WTC11 (cell line): ENCODE measurements around the gene STK33. TPM values are rescaled to one million over a fixed set of nuclear protein-coding genes. Genes with fewer than 3 reads are reported as not detected.

Experiments
- ATAC-seq: fragments of 200-7000 bp; cut with Tn5 transposase; 2 replicates; pipeline ENCODE4 v1.10.0; 2021; ENCODE audit warnings: mild to moderate bottlenecking, moderate library complexity
- CTCF ChIA-PET: fragments of 300-600 bp; sonication (Branson Sonifier 250); formaldehyde crosslinking; loops from one replicate; lab custom pipeline; 2021; ENCODE audit warnings: antibody characterized with exemption; lab: Charles Lee
- POLR2A ChIA-PET: fragments of 350-600 bp; sonication (Branson Sonifier 250); formaldehyde crosslinking; loops from one replicate; lab custom pipeline; 2021; ENCODE audit warnings: antibody characterized with exemption; lab: Charles Lee
- DNase-seq: peaks from one replicate; pipeline ENCODE4 v3.0.0; 2021; ENCODE audit warnings: low spot score
- H3K27ac Mint-ChIP-seq: 2 replicates; pipeline ENCODE4 v1.8.0; 2021; ENCODE audit warnings: mixed read lengths
- H3K27me3 Mint-ChIP-seq: 2 replicates; pipeline ENCODE4 v1.8.0; 2021; ENCODE audit warnings: low read depth, mild to moderate bottlenecking, moderate library complexity, mixed read lengths
- H3K36me3 Mint-ChIP-seq: 2 replicates; pipeline ENCODE4 v1.8.0; 2021; ENCODE audit warnings: mixed read lengths
- H3K4me1 Mint-ChIP-seq: 2 replicates; pipeline ENCODE4 v1.8.0; 2022; ENCODE audit warnings: mixed read lengths
- H3K4me3 Mint-ChIP-seq: 2 replicates; pipeline ENCODE4 v1.8.0; 2021; ENCODE audit warnings: mild to moderate bottlenecking, moderate library complexity, mixed read lengths
- H3K9me3 Mint-ChIP-seq: 2 replicates; pipeline ENCODE4 v1.8.0; 2021; ENCODE audit warnings: mixed read lengths
- ATF1 ChIP-seq: sonication (generic); formaldehyde crosslinking; IDR thresholded peaks from 2 replicates; pipeline ENCODE4 v1.8.1; 2023; ENCODE audit warnings: mild to moderate bottlenecking, moderate library complexity, missing genetic modification reagents
- CBFB ChIP-seq: sonication (generic); formaldehyde crosslinking; IDR thresholded peaks from 2 replicates; pipeline ENCODE4 v1.8.1; 2022; ENCODE audit warnings: mild to moderate bottlenecking, low read depth, missing genetic modification reagents
- CREB1 ChIP-seq: sonication (generic); formaldehyde crosslinking; IDR thresholded peaks from 2 replicates; pipeline ENCODE4 v1.8.0; 2023; ENCODE audit warnings: mild to moderate bottlenecking, missing genetic modification reagents
- CREM ChIP-seq: sonication (generic); formaldehyde crosslinking; IDR thresholded peaks from 2 replicates; pipeline ENCODE4 v1.8.1; 2022; ENCODE audit warnings: mild to moderate bottlenecking, missing genetic modification reagents, moderate library complexity
- FOXJ3 ChIP-seq: sonication (generic); formaldehyde crosslinking; IDR thresholded peaks from 2 replicates; pipeline ENCODE4 v1.9.0; 2021; ENCODE audit warnings: missing genetic modification reagents, mild to moderate bottlenecking, borderline replicate concordance
- GRHL2 ChIP-seq: fragments of 250-450 bp; sonication (Bioruptor Pico); IDR thresholded peaks from 2 replicates; pipeline ENCODE4 v1.8.0; 2022; ENCODE audit warnings: mild to moderate bottlenecking, moderate library complexity; ENCODE audit not compliant: insufficient replicate concordance, severe bottlenecking
- MLX ChIP-seq: sonication (generic); formaldehyde crosslinking; IDR thresholded peaks from 2 replicates; pipeline ENCODE4 v1.8.1; 2023; ENCODE audit warnings: mild to moderate bottlenecking, missing genetic modification reagents, moderate library complexity
- NR3C1 ChIP-seq: sonication (generic); formaldehyde crosslinking; conservative IDR thresholded peaks from 2 replicates; pipeline ENCODE4 v1.8.1; 2023; ENCODE audit warnings: low read depth, mild to moderate bottlenecking, missing genetic modification reagents
- SMAD4 ChIP-seq: sonication (generic); formaldehyde crosslinking; IDR thresholded peaks from 2 replicates; pipeline ENCODE4 v1.8.0; 2022; ENCODE audit warnings: mild to moderate bottlenecking, missing genetic modification reagents
- STAT6 ChIP-seq: sonication (generic); formaldehyde crosslinking; conservative IDR thresholded peaks from 2 replicates; pipeline ENCODE4 v1.8.1; 2023; ENCODE audit warnings: mild to moderate bottlenecking, low read depth, missing genetic modification reagents, moderate library complexity
- USF2 ChIP-seq: sonication (generic); formaldehyde crosslinking; IDR thresholded peaks from 2 replicates; pipeline ENCODE4 v1.8.1; 2023; ENCODE audit warnings: mild to moderate bottlenecking, missing genetic modification reagents, moderate library complexity
- ZBTB21 ChIP-seq: sonication (generic); formaldehyde crosslinking; IDR thresholded peaks from 2 replicates; pipeline ENCODE4 v1.8.1; 2023; ENCODE audit warnings: mild to moderate bottlenecking, missing genetic modification reagents, borderline replicate concordance
- ZBTB43 ChIP-seq: sonication (generic); formaldehyde crosslinking; IDR thresholded peaks from 2 replicates; pipeline ENCODE4 v1.8.1; 2023; ENCODE audit warnings: mild to moderate bottlenecking, missing genetic modification reagents
- ZNF219 ChIP-seq: sonication (generic); formaldehyde crosslinking; IDR thresholded peaks from 2 replicates; pipeline ENCODE4 v1.8.0; 2023; ENCODE audit warnings: missing genetic modification reagents, mild to moderate bottlenecking, borderline replicate concordance
- ZNF423 ChIP-seq: fragments of 250-450 bp; sonication (Bioruptor Pico); IDR thresholded peaks from 2 replicates; pipeline ENCODE4 v2.1.2; 2022; ENCODE audit warnings: mild to moderate bottlenecking, moderate library complexity
- ZNF425 ChIP-seq: fragments of 250-450 bp; sonication (Bioruptor Pico); conservative IDR thresholded peaks from 2 replicates; pipeline ENCODE4 v1.9.0; 2021; ENCODE audit warnings: mild to moderate bottlenecking
- ZNF532 ChIP-seq: fragments of 250-450 bp; sonication (Bioruptor Pico); IDR thresholded peaks from 2 replicates; pipeline ENCODE4 v1.9.0; 2021; ENCODE audit warnings: mild to moderate bottlenecking, borderline replicate concordance
- total RNA-seq: library from RNA; stranded (reverse); gene quantifications from 3 replicates; pipeline ENCODE4 v1.2.3, GENCODE V29; 2021

The STK33 gene
- total RNA-seq, 1 experiment from 2014 or later, result 13.3 TPM

- CTCF ChIA-PET, result no interaction called here
- no peak for DNase-seq
- no peak overlapping the region for H3K27ac Mint-ChIP-seq
- POLR2A ChIA-PET, result no interaction called here
- no peaks in the 10 kb centered on the region for H3K27me3 Mint-ChIP-seq
- TF ChIP-seq GRHL2 (no peak), FOXJ3 (CRISPR knock-in tag) (no peak), ZBTB21 (CRISPR knock-in tag) (no peak), CREB1 (CRISPR knock-in tag) (no peak), ZNF532 (no peak), STAT6 (no peak), SMAD4 (CRISPR knock-in tag) (no peak), USF2 (CRISPR knock-in tag) (no peak)
- H3K4me1 Mint-ChIP-seq, result peaks cover 10% of the 10 kb centered on the region
- ATAC-seq, result no peak
- H3K9me3 Mint-ChIP-seq, result no peaks in the 10 kb centered on the region
- H3K36me3 Mint-ChIP-seq, result no peaks in the 10 kb centered on the region
- no peak overlapping the region for H3K4me3 Mint-ChIP-seq
Measured at GRCh38 chr11:8477680-8478079, 116.3 kb downstream of the STK33 start.

GRCh38 chr11:8477151-8477550, 116.9 kb downstream of the STK33 start:
- ATAC-seq (no peak), DNase-seq (no peak)
- Mint-ChIP-seq H3K27ac (no peak overlapping the region), H3K27me3 (no peaks in the 10 kb centered on the region), H3K4me3 (no peak overlapping the region), H3K36me3 (no peaks in the 10 kb centered on the region), H3K9me3 (no peaks in the 10 kb centered on the region), H3K4me1 (peaks cover 10% of the 10 kb centered on the region)
- CTCF ChIA-PET, result no interaction called here
- POLR2A ChIA-PET, result no interaction called here
- no peak for TF ChIP-seq NR3C1 (CRISPR knock-in tag)
- no peak for TF ChIP-seq ATF1 (CRISPR knock-in tag)
- TF ChIP-seq ZBTB43 (CRISPR knock-in tag), result no peak
- TF ChIP-seq ZNF425 (CRISPR knock-in tag), result no peak
- TF ChIP-seq MLX (CRISPR knock-in tag), result no peak
- no peak for TF ChIP-seq ZNF532
- no peak for TF ChIP-seq ZNF219 (CRISPR knock-in tag)
- no peak for TF ChIP-seq CREM (CRISPR knock-in tag)
- no peak for TF ChIP-seq ZNF423 (CRISPR knock-in tag)
- no peak for TF ChIP-seq CBFB (CRISPR knock-in tag)
